ENCODE data around the gene ERICH6B.

Gene ERICH6B

DNA sequence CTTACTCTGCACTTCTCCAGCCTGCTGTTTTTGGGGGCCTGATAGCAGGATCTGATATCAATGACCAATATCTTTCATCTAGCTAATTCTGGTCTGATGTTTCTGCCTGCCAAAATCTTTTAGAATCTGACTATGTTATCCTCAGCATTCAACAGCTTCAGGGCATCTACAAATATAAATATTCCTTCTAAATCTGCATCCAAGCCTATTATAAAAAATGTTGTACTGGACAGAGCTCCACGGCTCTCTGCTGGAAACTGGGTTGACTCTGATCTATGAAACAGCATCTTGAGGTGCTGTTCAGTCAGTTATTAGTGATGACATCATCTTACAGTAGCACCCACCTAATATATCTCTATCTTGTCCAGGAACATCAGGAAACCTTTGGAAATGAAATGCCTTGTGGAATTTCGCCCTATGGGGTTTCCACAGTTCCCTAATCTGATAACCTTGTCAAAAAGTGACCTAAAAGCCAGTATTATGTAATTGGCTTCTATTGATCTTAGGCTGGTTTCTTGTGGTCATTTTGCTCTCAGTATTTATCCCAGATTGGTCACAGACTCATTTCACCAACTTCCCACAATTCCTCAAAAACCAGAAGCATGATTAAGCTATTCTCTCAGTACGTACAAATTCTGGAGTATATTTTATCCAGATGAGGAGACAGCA is 33.0 kb downstream of the ERICH6B start:
- TF ChIP-seq, protein P1, sequence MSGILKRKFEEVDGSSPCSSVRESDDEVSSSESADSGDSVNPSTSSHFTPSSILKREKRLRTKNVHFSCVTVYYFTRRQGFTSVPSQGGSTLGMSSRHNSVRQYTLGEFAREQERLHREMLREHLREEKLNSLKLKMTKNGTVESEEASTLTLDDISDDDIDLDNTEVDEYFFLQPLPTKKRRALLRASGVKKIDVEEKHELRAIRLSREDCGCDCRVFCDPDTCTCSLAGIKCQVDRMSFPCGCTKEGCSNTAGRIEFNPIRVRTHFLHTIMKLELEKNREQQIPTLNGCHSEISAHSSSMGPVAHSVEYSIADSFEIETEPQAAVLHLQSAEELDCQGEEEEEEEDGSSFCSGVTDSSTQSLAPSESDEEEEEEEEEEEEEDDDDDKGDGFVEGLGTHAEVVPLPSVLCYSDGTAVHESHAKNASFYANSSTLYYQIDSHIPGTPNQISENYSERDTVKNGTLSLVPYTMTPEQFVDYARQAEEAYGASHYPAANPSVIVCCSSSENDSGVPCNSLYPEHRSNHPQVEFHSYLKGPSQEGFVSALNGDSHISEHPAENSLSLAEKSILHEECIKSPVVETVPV (CRISPR knock-in tag; IDR thresholded peaks at IDR 0.05), result no peak
- TF ChIP-seq, protein P2, sequence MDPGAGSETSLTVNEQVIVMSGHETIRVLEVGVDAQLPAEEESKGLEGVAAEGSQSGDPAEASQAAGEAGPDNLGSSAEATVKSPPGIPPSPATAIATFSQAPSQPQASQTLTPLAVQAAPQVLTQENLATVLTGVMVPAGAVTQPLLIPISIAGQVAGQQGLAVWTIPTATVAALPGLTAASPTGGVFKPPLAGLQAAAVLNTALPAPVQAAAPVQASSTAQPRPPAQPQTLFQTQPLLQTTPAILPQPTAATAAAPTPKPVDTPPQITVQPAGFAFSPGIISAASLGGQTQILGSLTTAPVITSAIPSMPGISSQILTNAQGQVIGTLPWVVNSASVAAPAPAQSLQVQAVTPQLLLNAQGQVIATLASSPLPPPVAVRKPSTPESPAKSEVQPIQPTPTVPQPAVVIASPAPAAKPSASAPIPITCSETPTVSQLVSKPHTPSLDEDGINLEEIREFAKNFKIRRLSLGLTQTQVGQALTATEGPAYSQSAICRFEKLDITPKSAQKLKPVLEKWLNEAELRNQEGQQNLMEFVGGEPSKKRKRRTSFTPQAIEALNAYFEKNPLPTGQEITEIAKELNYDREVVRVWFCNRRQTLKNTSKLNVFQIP (CRISPR knock-in tag; IDR thresholded peaks at IDR 0.05; ENCODE audit: borderline replicate concordance, low read depth), result no peak
- TF ChIP-seq, protein P3, sequence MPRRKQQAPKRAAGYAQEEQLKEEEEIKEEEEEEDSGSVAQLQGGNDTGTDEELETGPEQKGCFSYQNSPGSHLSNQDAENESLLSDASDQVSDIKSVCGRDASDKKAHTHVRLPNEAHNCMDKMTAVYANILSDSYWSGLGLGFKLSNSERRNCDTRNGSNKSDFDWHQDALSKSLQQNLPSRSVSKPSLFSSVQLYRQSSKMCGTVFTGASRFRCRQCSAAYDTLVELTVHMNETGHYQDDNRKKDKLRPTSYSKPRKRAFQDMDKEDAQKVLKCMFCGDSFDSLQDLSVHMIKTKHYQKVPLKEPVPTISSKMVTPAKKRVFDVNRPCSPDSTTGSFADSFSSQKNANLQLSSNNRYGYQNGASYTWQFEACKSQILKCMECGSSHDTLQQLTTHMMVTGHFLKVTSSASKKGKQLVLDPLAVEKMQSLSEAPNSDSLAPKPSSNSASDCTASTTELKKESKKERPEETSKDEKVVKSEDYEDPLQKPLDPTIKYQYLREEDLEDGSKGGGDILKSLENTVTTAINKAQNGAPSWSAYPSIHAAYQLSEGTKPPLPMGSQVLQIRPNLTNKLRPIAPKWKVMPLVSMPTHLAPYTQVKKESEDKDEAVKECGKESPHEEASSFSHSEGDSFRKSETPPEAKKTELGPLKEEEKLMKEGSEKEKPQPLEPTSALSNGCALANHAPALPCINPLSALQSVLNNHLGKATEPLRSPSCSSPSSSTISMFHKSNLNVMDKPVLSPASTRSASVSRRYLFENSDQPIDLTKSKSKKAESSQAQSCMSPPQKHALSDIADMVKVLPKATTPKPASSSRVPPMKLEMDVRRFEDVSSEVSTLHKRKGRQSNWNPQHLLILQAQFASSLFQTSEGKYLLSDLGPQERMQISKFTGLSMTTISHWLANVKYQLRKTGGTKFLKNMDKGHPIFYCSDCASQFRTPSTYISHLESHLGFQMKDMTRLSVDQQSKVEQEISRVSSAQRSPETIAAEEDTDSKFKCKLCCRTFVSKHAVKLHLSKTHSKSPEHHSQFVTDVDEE (CRISPR knock-in tag; IDR thresholded peaks at IDR 0.05), result no peak
- no peak for TF ChIP-seq TOX (CRISPR knock-in tag; IDR thresholded peaks at IDR 0.05; ENCODE audit: borderline replicate concordance)
- TF ChIP-seq RARB (CRISPR knock-in tag; IDR thresholded peaks at IDR 0.05), result no peak
- no peak for TF ChIP-seq ZC3H10 (CRISPR knock-in tag; IDR thresholded peaks at IDR 0.05)
- no peak for TF ChIP-seq OSR1 (CRISPR knock-in tag; IDR thresholded peaks at IDR 0.05)
- TF ChIP-seq CSDC2 (CRISPR knock-in tag; IDR thresholded peaks at IDR 0.05), result no peak
- no peak for ATAC-seq

DNA sequence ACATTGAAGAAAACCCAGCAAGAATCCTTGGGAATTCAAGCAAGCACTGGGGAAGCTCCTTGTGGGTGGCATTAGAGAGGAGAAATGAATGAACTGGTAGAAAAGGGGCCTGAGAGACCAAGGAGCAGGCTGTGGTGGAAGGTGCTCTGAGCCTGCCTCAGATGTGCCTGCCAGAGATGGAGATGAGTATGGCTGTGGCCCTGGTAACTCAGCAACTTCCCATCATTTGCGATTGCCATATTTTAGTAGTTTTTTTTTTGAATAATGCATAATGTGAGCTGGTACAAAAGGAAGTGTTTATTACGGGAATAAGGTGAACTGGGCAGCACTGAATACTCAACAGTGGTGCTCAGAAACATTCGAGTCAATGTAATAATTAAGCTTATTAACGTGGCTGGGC is 39.1 kb downstream of the ERICH6B start:
- TF ChIP-seq GLIS3 (CRISPR knock-in tag; IDR thresholded peaks at IDR 0.05) (no peak), ZNF565 (CRISPR knock-in tag; conservative IDR thresholded peaks at IDR 0.05; ENCODE audit: low read depth) (no peak), TOX (CRISPR knock-in tag; IDR thresholded peaks at IDR 0.05; ENCODE audit: borderline replicate concordance) (no peak)
- no peak for ATAC-seq

DNA sequence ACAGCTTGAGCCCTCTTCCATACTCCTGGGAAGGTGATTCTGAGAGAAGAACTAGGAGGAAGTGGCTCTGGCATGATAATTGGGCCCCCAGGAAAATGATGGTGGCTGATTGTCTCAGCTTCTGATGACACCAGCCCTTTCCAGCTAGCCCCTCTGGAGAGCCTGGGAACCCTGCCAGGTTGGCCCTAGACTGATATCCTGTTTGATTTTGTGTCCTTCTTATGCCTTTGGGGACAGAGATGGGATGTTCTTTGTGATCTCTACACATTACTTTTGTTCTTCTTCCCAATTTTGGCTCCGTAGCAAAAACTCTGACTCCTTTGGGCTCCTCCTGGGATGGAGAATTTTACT is 39.7 kb downstream of the ERICH6B start:
- no peak for TF ChIP-seq ESRRG (CRISPR knock-in tag; IDR thresholded peaks at IDR 0.05)
- TF ChIP-seq TCF4 (CRISPR knock-in tag; IDR thresholded peaks at IDR 0.05; ENCODE audit: borderline replicate concordance), result no peak
- TF ChIP-seq, protein P2 (CRISPR knock-in tag; IDR thresholded peaks at IDR 0.05; ENCODE audit: borderline replicate concordance, low read depth), result no peak
- TF ChIP-seq, protein P4, sequence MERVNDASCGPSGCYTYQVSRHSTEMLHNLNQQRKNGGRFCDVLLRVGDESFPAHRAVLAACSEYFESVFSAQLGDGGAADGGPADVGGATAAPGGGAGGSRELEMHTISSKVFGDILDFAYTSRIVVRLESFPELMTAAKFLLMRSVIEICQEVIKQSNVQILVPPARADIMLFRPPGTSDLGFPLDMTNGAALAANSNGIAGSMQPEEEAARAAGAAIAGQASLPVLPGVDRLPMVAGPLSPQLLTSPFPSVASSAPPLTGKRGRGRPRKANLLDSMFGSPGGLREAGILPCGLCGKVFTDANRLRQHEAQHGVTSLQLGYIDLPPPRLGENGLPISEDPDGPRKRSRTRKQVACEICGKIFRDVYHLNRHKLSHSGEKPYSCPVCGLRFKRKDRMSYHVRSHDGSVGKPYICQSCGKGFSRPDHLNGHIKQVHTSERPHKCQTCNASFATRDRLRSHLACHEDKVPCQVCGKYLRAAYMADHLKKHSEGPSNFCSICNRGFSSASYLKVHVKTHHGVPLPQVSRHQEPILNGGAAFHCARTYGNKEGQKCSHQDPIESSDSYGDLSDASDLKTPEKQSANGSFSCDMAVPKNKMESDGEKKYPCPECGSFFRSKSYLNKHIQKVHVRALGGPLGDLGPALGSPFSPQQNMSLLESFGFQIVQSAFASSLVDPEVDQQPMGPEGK (CRISPR knock-in tag; IDR thresholded peaks at IDR 0.05; ENCODE audit: borderline replicate concordance), result no peak
- TF ChIP-seq, protein P5, sequence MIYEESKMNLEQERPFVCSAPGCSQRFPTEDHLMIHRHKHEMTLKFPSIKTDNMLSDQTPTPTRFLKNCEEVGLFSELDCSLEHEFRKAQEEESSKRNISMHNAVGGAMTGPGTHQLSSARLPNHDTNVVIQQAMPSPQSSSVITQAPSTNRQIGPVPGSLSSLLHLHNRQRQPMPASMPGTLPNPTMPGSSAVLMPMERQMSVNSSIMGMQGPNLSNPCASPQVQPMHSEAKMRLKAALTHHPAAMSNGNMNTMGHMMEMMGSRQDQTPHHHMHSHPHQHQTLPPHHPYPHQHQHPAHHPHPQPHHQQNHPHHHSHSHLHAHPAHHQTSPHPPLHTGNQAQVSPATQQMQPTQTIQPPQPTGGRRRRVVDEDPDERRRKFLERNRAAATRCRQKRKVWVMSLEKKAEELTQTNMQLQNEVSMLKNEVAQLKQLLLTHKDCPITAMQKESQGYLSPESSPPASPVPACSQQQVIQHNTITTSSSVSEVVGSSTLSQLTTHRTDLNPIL (CRISPR knock-in tag; IDR thresholded peaks at IDR 0.05; ENCODE audit: low read depth), result no peak
- TF ChIP-seq BACH2 (CRISPR knock-in tag; IDR thresholded peaks at IDR 0.05; ENCODE audit: borderline replicate concordance), result no peak
- TF ChIP-seq ZNF70 (CRISPR knock-in tag; IDR thresholded peaks at IDR 0.05), result no peak
- no peak for TF ChIP-seq ZFP3 (CRISPR knock-in tag; IDR thresholded peaks at IDR 0.05)
- TF ChIP-seq PPARA (CRISPR knock-in tag; IDR thresholded peaks at IDR 0.05; ENCODE audit: borderline replicate concordance), result no peak
- no peak for TF ChIP-seq SNAI2 (CRISPR knock-in tag; IDR thresholded peaks at IDR 0.05)
- TF ChIP-seq ISL1 (CRISPR knock-in tag; IDR thresholded peaks at IDR 0.05), result no peak
- TF ChIP-seq CSDC2 (CRISPR knock-in tag; IDR thresholded peaks at IDR 0.05), result no peak
- no peak for TF ChIP-seq ARNTL (CRISPR knock-in tag; IDR thresholded peaks at IDR 0.05; ENCODE audit: borderline replicate concordance, low read depth)
- ATAC-seq, result no peak

All from SK-N-SH treated with all-trans-retinoic acid at 6 μM for 48 hours (cell line).